ENCODE results near the gene ADAM8. TPM values are rescaled to one million over a fixed set of nuclear protein-coding genes. Genes with fewer than 3 reads are reported as not detected.
"Not testable (repeated sequence)": the region's sequence is repeated elsewhere in the genome, so short reads cannot be mapped to it uniquely, and the experiment has no call there.

ADAM8 gene
- polyA plus RNA-seq, result 1 to 10 TPM in 3 of 4 donors, under 1 TPM in 1; 0.67 to 4.4 (median 2.1) TPM
- long read RNA-seq, donor 1, partial matches to known transcripts, result 5 of 5 reads
- long read RNA-seq, donor 1, other reads (novel, unspliced or antisense), result 0 of 5 reads
- long read RNA-seq, donor 2, result 0 reads
- long read RNA-seq, donor 3, partial matches to known transcripts, result 0 of 2 reads
- long read RNA-seq, donor 3, other reads (novel, unspliced or antisense), result 0 of 2 reads
- long read RNA-seq, donor 4, result 0 reads
- long read RNA-seq, donor 5, result 0 reads
- long read RNA-seq, donor 6, result 0 reads
- long read RNA-seq, donor 7, result 0 reads
- long read RNA-seq, donor 8, result 0 reads
- long read RNA-seq, donor 9, result 0 reads
- long read RNA-seq, donor 10, partial matches to known transcripts, result 0 of 1 reads
- long read RNA-seq, donor 10, other reads (novel, unspliced or antisense), result 0 of 1 reads

DNA sequence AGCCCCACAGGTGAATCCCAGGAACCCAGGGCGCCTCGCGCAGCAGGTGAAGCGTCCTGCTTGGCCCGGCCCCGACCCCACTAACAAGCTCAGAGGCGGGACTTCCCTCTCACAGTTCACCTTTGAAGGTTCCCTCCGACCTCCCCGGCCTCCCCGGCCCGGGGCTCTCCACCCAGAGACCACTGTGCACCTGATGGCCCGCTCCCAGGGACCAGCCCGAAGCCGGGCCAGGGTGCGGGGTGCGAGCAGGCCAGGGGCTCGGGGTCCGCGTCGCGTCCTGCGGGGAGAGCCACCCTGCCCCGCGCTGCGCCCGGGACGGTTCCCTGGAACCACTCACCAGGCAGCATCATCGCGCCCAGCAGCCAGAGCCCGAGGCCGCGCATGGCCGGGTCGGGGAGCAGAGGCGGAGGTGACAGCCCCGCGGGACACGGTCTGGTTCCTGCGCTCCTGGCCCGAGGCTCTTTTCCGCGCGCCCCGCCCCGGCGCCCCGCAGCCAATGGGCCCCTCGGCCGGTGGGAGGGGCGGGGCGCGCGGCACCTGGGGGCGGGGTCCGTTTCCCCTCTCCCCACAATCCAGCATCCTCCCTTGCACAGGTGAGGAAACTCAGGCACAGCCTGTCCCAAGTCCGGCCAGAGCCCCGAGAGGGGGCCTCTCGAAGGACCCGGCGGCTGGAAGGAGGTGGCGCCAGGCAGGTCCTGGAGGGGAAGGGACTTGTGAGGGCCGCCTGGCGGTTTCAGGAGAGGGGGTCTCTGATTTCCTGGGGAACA, at the start of gene ADAM8:
ADAM8 (minus strand) TSS at position 434 of the 767 bp plus-strand sequence; CDS start at position 383, 51 bp downstream.
- Histone ChIP-seq H3K27ac (ENCODE audit: low read depth in 1 of 3, low read length in 2 of 3) (peak within 1 kb of the TSS; percentile 50 to 72 (median 53)), H3K9me3 (ENCODE audit: control insufficient read depth in 2 of 2, insufficient read depth in 1 of 2, low read depth in 1 of 2, low read length in 1 of 2) (no peaks in the 10 kb centered on the region), H3K4me1 (ENCODE audit: control insufficient read depth in 3 of 3, insufficient read depth in 2 of 3, low read depth in 1 of 3, low read length in 2 of 3) (peaks cover 0 to 34% (median 2%) of the 10 kb centered on the region in 3 donors), H3K27me3 (ENCODE audit: control insufficient read depth in 3 of 3, insufficient read depth in 3 of 3, low read length in 3 of 3) (peaks cover 0 to 17% (median 4%) of the 10 kb centered on the region in 3 donors), H3K36me3 (ENCODE audit: control insufficient read depth in 3 of 3, insufficient read depth in 2 of 3, low read depth in 1 of 3, low read length in 3 of 3) (peaks cover 2 to 34% (median 9%) of the 10 kb centered on the region in 3 donors), H3K4me3 (ENCODE audit: low read depth in 1 of 3, low read length in 3 of 3) (peak within 1 kb of the TSS in 1 of 3 donors; percentile 59)
- peak; percentile 22 to 57 for DNase-seq
- WGBS, 3 donors, result 5 to 7% (median 6%) methylated on average over 45 to 63 of the region's 63 CpGs
- FAIRE-seq, result no peak

DNA sequence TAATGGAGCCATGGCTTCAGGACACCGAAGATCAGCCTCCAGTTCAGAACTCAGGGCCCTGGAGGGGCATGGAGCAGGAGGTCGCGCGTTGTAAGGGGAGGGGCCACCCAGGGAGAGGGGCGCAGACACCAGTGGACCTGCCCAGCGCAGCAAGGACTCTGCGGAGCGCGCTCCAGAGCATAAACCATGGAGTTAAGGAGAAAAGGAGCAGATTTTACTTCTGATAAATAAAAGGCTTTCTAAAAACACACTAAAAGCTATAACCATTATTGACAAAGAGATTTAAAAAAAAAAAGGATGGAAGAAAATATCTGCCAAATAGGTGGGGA, 49.5 kb upstream of the ADAM8 start:
- DNase-seq (no peak), FAIRE-seq (no peak)
- H3K4me3 ChIP-seq (ENCODE audit: low read depth in 1 of 3, low read length in 3 of 3), result peak overlapping the region in 1 of 3 donors; percentile 41
- peaks cover 0 to 2% of the 10 kb centered on the region in 2 donors for H3K9me3 ChIP-seq (ENCODE audit: control insufficient read depth in 2 of 2, insufficient read depth in 1 of 2, low read depth in 1 of 2, low read length in 1 of 2)
- peaks cover 0 to 13% (median 3%) of the 10 kb centered on the region in 3 donors for H3K4me1 ChIP-seq (ENCODE audit: control insufficient read depth in 3 of 3, insufficient read depth in 2 of 3, low read depth in 1 of 3, low read length in 2 of 3)
- H3K27ac ChIP-seq (ENCODE audit: low read depth in 1 of 3, low read length in 2 of 3), result no peak overlapping the region
- peaks cover 3 to 54% (median 31%) of the 10 kb centered on the region in 3 donors for H3K27me3 ChIP-seq (ENCODE audit: control insufficient read depth in 3 of 3, insufficient read depth in 3 of 3, low read length in 3 of 3)
- no peaks in the 10 kb centered on the region for H3K36me3 ChIP-seq (ENCODE audit: control insufficient read depth in 3 of 3, insufficient read depth in 2 of 3, low read depth in 1 of 3, low read length in 3 of 3)
- WGBS, 3 donors, result 26 to 36% (median 34%) methylated on average over 9 of the region's 9 CpGs

DNA sequence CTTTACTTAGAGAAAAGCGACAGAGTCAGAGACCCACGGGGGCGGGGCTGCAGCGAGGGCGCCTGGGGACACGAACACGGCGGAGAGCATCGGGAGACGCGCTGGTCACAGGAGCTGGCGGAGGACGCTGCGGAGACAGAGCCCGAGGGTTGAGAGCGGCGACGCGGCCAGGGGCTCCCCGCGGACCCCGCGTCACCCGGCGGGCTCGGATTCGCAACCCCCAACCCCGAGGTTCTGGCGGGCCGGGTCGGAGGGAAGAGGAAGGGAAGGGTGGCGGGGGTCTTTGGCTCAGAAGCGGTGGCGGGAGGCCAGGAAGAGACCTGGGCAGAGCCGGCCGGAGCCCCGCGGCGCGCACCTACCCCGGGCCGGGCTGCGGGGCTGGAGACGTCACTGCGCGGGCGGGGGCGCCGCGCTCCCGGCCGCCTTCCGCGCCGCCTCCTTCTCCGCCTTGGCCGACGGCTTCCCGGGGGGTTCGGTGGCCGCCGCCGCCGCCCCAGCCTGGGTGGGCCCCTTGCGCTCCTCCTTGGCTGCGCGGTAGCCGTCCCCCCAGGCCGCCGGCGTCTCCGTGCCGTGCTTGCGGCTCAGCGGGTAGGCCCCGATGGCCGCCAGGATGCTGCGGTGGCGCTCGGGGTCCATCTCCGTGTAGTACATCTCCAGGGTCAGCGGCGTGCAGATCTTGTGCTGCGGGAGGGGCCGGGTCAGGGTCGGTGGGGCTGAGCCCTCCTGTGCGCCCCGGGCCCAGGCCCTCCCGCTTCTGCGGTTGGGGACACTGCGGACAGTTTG, 49.0 kb upstream of the ADAM8 start:
- H3K4me3 ChIP-seq (ENCODE audit: low read depth in 1 of 3, low read length in 3 of 3), result peak overlapping the region; percentile 13 to 41 (median 28)
- WGBS, 3 donors, result 2 to 3% (median 2%) methylated on average over 58 to 91 of the region's 91 CpGs
- no peak for FAIRE-seq

DNA sequence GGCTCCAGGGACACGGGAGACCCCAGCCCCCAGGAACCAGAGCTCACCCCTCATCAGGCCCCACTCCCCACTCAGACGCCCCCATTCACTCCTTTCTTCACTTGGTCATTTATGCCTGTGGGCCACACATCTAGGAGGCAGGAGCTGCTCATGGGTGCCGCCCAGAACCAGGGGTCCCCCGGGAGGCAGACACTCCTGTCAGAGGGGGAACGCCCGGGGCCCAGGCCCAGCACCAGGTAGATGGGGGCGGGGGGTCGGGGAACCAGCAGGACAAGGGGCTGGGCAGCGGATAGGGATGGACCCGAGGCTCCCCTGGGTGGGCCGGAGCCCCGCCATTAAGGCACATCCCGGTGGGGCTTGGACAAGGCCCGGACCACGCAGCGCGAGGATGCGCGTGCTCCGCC, 48.2 kb upstream of the ADAM8 start:
- no peak for DNase-seq
- no peak overlapping the region for H3K27ac ChIP-seq (ENCODE audit: low read depth in 1 of 3, low read length in 2 of 3)
- peaks cover 0 to 11% (median 3%) of the 10 kb centered on the region in 3 donors for H3K4me1 ChIP-seq (ENCODE audit: control insufficient read depth in 3 of 3, insufficient read depth in 2 of 3, low read depth in 1 of 3, low read length in 2 of 3)
- peaks cover 0 to 2% of the 10 kb centered on the region in 2 donors for H3K9me3 ChIP-seq (ENCODE audit: control insufficient read depth in 2 of 2, insufficient read depth in 1 of 2, low read depth in 1 of 2, low read length in 1 of 2)
- peak overlapping the region in 1 of 3 donors; percentile 2 for H3K4me3 ChIP-seq (ENCODE audit: low read depth in 1 of 3, low read length in 3 of 3)
- no peaks in the 10 kb centered on the region for H3K36me3 ChIP-seq (ENCODE audit: control insufficient read depth in 3 of 3, insufficient read depth in 2 of 3, low read depth in 1 of 3, low read length in 3 of 3)
- peaks cover 3 to 49% (median 33%) of the 10 kb centered on the region in 3 donors for H3K27me3 ChIP-seq (ENCODE audit: control insufficient read depth in 3 of 3, insufficient read depth in 3 of 3, low read length in 3 of 3)
- FAIRE-seq, result no peak
- 11 to 20% (median 13%) methylated on average over 10 to 20 of the region's 20 CpGs for WGBS, 3 donors

More for the DNA sequence above, 49.0 kb upstream of the ADAM8 start:
- DNase-seq, result peak in 1 of 2 donors; percentile 36
- H3K4me1 ChIP-seq (ENCODE audit: control insufficient read depth in 3 of 3, insufficient read depth in 2 of 3, low read depth in 1 of 3, low read length in 2 of 3), result peaks cover 0 to 13% (median 3%) of the 10 kb centered on the region in 3 donors
- peaks cover 0 to 2% of the 10 kb centered on the region in 2 donors for H3K9me3 ChIP-seq (ENCODE audit: control insufficient read depth in 2 of 2, insufficient read depth in 1 of 2, low read depth in 1 of 2, low read length in 1 of 2)
- no peaks in the 10 kb centered on the region for H3K36me3 ChIP-seq (ENCODE audit: control insufficient read depth in 3 of 3, insufficient read depth in 2 of 3, low read depth in 1 of 3, low read length in 3 of 3)
- H3K27me3 ChIP-seq (ENCODE audit: control insufficient read depth in 3 of 3, insufficient read depth in 3 of 3, low read length in 3 of 3), result peaks cover 3 to 51% (median 31%) of the 10 kb centered on the region in 3 donors
- H3K27ac ChIP-seq (ENCODE audit: low read depth in 1 of 3, low read length in 2 of 3), result no peak overlapping the region

DNA sequence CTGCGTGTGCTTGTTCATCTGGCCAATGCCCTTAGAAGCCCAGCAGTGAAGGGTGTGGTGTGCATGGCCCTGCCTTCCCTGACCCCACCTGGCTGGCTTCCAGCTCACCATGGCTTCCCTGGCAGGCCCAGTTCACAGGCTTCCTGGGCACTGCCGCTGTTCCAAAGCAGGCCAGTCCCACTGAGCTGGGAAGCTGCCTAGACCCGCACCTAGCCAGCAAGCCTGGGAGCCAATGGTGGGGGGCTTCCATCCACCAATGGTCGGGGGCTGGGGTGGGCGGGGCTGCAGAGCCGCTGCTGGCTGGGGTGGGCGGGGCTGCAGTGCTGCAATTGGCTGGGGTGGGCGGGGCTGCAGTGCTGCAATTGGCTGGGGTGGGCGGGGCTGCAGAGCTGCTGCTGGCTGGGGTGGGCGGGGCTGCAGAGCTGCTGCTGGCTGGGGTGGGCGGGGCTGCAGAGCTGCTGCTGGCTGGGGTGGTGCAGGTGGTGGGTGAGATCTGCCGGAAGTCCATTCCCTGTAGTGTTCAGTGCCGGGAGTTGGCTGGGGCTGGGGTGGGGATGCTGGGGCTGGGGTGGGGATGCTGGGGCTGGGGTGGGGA, 47.6 kb upstream of the ADAM8 start:
- Histone ChIP-seq H3K27me3 (ENCODE audit: control insufficient read depth in 3 of 3, insufficient read depth in 3 of 3, low read length in 3 of 3) (peaks cover 3 to 48% (median 30%) of the 10 kb centered on the region in 3 donors), H3K4me3 (ENCODE audit: low read depth in 1 of 3, low read length in 3 of 3) (peak overlapping the region in 2 of 3 donors; percentile 31 to 40), H3K36me3 (ENCODE audit: control insufficient read depth in 3 of 3, insufficient read depth in 2 of 3, low read depth in 1 of 3, low read length in 3 of 3) (no peaks in the 10 kb centered on the region), H3K4me1 (ENCODE audit: control insufficient read depth in 3 of 3, insufficient read depth in 2 of 3, low read depth in 1 of 3, low read length in 2 of 3) (peaks cover 0 to 10% (median 3%) of the 10 kb centered on the region in 3 donors), H3K9me3 (ENCODE audit: control insufficient read depth in 2 of 2, insufficient read depth in 1 of 2, low read depth in 1 of 2, low read length in 1 of 2) (peaks cover 0 to 2% of the 10 kb centered on the region in 2 donors), H3K27ac (ENCODE audit: low read depth in 1 of 3, low read length in 2 of 3) (peak overlapping the region in 1 of 3 donors; percentile 69)
- FAIRE-seq, result no peak
- DNase-seq, result peak; percentile 87 to 90
- 2 to 7% (median 5%) methylated on average over 9 to 13 of the region's 13 CpGs for WGBS, 3 donors

DNA sequence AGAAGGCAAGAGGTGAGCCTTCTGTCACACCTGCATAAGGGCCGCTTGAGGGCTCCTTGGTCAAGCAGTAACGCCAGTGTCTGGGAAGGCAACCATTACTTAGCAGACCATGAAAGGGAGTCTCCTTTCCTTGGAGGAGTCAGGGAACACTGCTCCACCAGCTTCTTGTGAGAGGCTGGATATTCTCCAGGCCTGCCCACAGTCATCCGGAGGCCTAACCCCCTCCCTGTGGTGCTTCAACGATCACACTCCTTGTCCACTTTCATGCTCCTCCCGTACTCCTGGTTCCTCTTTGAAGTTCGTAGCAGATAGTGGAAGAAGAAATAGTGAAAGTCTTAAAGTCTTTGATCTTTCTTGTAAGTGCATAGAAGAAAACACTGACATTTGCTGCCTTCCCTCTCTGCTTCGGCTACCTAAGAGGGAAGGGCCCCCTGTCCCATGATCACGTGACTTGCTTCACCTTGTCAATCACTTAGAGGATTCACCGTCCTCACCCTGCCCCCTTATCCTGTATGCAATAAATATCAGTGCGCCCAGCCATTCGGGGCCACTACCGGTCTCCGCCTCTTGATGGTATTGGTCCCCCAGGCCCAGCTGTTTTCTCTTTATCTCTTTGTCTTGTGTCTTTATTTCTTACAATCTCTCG, 45.5 kb upstream of the ADAM8 start:
- DNase-seq; H3K4me3 ChIP-seq (ENCODE audit: low read depth in 1 of 3, low read length in 3 of 3); H3K36me3 ChIP-seq (ENCODE audit: control insufficient read depth in 3 of 3, insufficient read depth in 2 of 3, low read depth in 1 of 3, low read length in 3 of 3); FAIRE-seq; H3K4me1 ChIP-seq (ENCODE audit: control insufficient read depth in 3 of 3, insufficient read depth in 2 of 3, low read depth in 1 of 3, low read length in 2 of 3); H3K9me3 ChIP-seq (ENCODE audit: control insufficient read depth in 2 of 2, insufficient read depth in 1 of 2, low read depth in 1 of 2, low read length in 1 of 2); H3K27ac ChIP-seq (ENCODE audit: low read depth in 1 of 3, low read length in 2 of 3): not testable (repeated sequence)
- peaks cover 0 to 30% (median 18%) of the 10 kb centered on the region in 3 donors for H3K27me3 ChIP-seq (ENCODE audit: control insufficient read depth in 3 of 3, insufficient read depth in 3 of 3, low read length in 3 of 3)
- 72 to 76% (median 73%) methylated on average over 11 to 12 of the region's 14 CpGs for whole genome bisulfite sequencing, 3 donors

DNA sequence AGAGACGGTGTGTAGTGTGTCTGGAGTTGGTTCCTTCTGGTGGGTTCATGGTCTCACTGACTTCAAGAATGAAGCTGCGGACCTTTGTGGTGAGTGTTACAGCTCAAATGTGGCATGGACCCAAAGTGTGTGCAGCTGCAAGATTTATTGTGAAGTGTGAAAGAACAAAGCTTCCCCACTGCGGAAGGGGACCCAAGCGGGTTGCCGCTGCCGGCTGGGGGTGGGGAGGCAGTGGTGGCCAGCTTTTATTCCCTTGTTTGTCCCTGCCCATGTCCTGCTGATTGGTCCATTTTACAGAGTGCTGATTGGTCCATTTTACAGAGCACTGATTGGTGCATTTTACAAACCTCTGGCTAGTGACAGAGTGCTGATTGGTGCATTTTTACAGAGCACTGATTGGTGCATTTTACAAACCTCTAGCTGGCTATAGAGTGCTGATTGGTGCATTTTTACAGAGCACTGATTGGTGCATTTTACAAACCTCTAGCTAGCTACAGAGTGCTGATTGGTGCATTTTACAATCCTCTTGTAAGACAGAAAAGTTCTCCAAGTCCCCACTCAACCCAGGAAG, 44.3 kb upstream of the ADAM8 start:
- 93 to 97% (median 96%) methylated on average over 6 of the region's 6 CpGs for WGBS, 3 donors
- H3K27me3 ChIP-seq (ENCODE audit: control insufficient read depth in 3 of 3, insufficient read depth in 3 of 3, low read length in 3 of 3), result peaks cover 0 to 17% (median 10%) of the 10 kb centered on the region in 3 donors
- not testable (repeated sequence) for H3K36me3 ChIP-seq (ENCODE audit: control insufficient read depth in 3 of 3, insufficient read depth in 2 of 3, low read depth in 1 of 3, low read length in 3 of 3); H3K27ac ChIP-seq (ENCODE audit: low read depth in 1 of 3, low read length in 2 of 3); H3K4me3 ChIP-seq (ENCODE audit: low read depth in 1 of 3, low read length in 3 of 3); DNase-seq; H3K9me3 ChIP-seq (ENCODE audit: control insufficient read depth in 2 of 2, insufficient read depth in 1 of 2, low read depth in 1 of 2, low read length in 1 of 2); H3K4me1 ChIP-seq (ENCODE audit: control insufficient read depth in 3 of 3, insufficient read depth in 2 of 3, low read depth in 1 of 3, low read length in 2 of 3); FAIRE-seq
